ENCODE data around the gene CHD9.

DNA sequence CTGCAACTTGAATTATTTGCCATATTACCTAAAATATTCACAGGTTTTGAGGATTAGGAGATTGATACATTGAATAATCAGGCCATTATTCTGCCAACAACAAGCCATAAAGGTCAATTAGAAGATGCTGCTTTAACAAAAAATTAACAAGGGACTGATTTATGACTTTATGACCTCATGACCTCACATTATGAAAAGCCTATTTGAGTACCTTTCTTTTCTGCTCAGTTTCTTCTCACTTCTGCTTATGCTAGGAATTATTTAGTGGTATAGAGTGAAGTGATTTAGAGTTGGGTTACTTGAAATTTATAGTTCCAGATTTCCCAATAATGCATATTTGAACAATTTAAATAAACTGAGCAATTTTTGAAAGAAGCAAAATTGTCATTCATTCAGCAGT lies 121.6 kb downstream of the CHD9 start:
- no peak for TF ChIP-seq CTCF (IDR thresholded peaks at IDR 0.05)
- no peak for TF ChIP-seq EZH2phosphoT487 (IDR thresholded peaks at IDR 0.05)
